Endothelial cell (in vitro differentiated cells): ENCODE data around the gene ELFN2. TPM values are rescaled to one million over a fixed set of nuclear protein-coding genes. Genes with fewer than 3 reads are reported as not detected.

Experiments
- DNase-seq: peaks from one replicate; pipeline ENCODE4 v3.0.0; 2021; ENCODE audit warnings: low spot score
- H3K27ac Mint-ChIP-seq: one replicate; pipeline ENCODE4 v1.8.0; 2021; ENCODE audit warnings: mixed read lengths, inconsistent platforms; ENCODE audit not compliant: unreplicated experiment
- H3K27me3 Mint-ChIP-seq: one replicate; pipeline ENCODE4 v1.8.0; 2021; ENCODE audit warnings: mild to moderate bottlenecking, moderate library complexity, mixed read lengths, inconsistent platforms; ENCODE audit not compliant: unreplicated experiment
- H3K36me3 Mint-ChIP-seq: one replicate; pipeline ENCODE4 v1.8.0; 2021; ENCODE audit warnings: mild to moderate bottlenecking, low read depth, mixed read lengths, inconsistent platforms; ENCODE audit not compliant: unreplicated experiment
- H3K4me1 Mint-ChIP-seq: one replicate; pipeline ENCODE4 v1.8.0; 2021; ENCODE audit warnings: mild to moderate bottlenecking, mixed read lengths, inconsistent platforms; ENCODE audit not compliant: unreplicated experiment
- H3K4me3 Mint-ChIP-seq: one replicate; pipeline ENCODE4 v1.8.0; 2021; ENCODE audit warnings: mild to moderate bottlenecking, mixed read lengths, inconsistent platforms; ENCODE audit not compliant: unreplicated experiment
- H3K9me3 Mint-ChIP-seq: one replicate; pipeline ENCODE4 v1.8.0; 2021; ENCODE audit warnings: mixed read lengths, inconsistent platforms; ENCODE audit not compliant: unreplicated experiment
- CTCF ChIP-seq: fragments of 200-600 bp; sonication (generic); IDR thresholded peaks from one replicate; pipeline ENCODE4 v1.5.0; 2021; ENCODE audit warnings: antibody characterized with exemption; ENCODE audit not compliant: unreplicated experiment
- total RNA-seq: library from RNA; stranded (reverse); fragmentation: NEBNext Ultra II Directional; extraction: Animal tissue kit (Norgen Biotek cat#: 25700); gene quantifications from one replicate; pipeline ENCODE4 v1.2.1, GENCODE V29; 2021; ENCODE audit not compliant: unreplicated experiment

The ELFN2 gene
- total RNA-seq, 1 donor from 2014 or later: 1.2 TPM

GRCh38 chr22:37419370-37419968 lies 7.8 kb downstream of the ELFN2 start:
- Mint-ChIP-seq H3K36me3 (peaks cover 4% of the 10 kb centered on the region), H3K27ac (no peak overlapping the region), H3K9me3 (no peaks in the 10 kb centered on the region), H3K4me1 (peaks cover 14% of the 10 kb centered on the region), H3K27me3 (peaks cover 31% of the 10 kb centered on the region), H3K4me3 (peak overlapping the region; percentile 85)
- DNase-seq: no peak
- no peak for TF ChIP-seq CTCF

GRCh38 chr22:37418627-37419369 lies 8.5 kb downstream of the ELFN2 start:
- H3K4me1 Mint-ChIP-seq: peaks cover 14% of the 10 kb centered on the region
- H3K9me3 Mint-ChIP-seq: no peaks in the 10 kb centered on the region
- H3K4me3 Mint-ChIP-seq: peak overlapping the region; percentile 85
- H3K36me3 Mint-ChIP-seq: peaks cover 4% of the 10 kb centered on the region
- no peak for TF ChIP-seq CTCF
- peaks cover 30% of the 10 kb centered on the region for H3K27me3 Mint-ChIP-seq
- no peak for DNase-seq
- H3K27ac Mint-ChIP-seq: no peak overlapping the region

GRCh38 chr22:37417677-37418348 lies 9.5 kb downstream of the ELFN2 start:
- Mint-ChIP-seq H3K4me3 (no peak overlapping the region), H3K36me3 (peaks cover 4% of the 10 kb centered on the region), H3K4me1 (peaks cover 14% of the 10 kb centered on the region), H3K9me3 (no peaks in the 10 kb centered on the region), H3K27ac (peak overlapping the region; percentile 6), H3K27me3 (peaks cover 30% of the 10 kb centered on the region)
- no peak for DNase-seq
- TF ChIP-seq CTCF: no peak

- Mint-ChIP-seq H3K9me3 (no peaks in the 10 kb centered on the region), H3K4me1 (peaks cover 14% of the 10 kb centered on the region), H3K36me3 (peaks cover 4% of the 10 kb centered on the region), H3K27me3 (peaks cover 30% of the 10 kb centered on the region), H3K4me3 (peak overlapping the region; percentile 31), H3K27ac (no peak overlapping the region)
- DNase-seq: no peak
- TF ChIP-seq CTCF: no peak
These were observed 10.0 kb downstream of the ELFN2 start for GRCh38 chr22:37417264-37417663.
